ENCODE measurements around the gene LRBA. TPM values are rescaled to one million over a fixed set of nuclear protein-coding genes. Genes with fewer than 3 reads are reported as not detected.

LRBA gene
- total RNA-seq, 8 experiments from 2014 or later: 15.9 to 71.4 (median 24.7) TPM

- 86 to 100% (median 100%) methylated on average over 1 of the region's 1 CpG; no CpG with 5 or more reads in 2 of the 10 experiments for WGBS, 10 experiments
- H3K27ac ChIP-seq: no peak overlapping the region
- ATAC-seq (replicated peaks in 6 of 8): no peak
- no peaks in the 10 kb centered on the region for H3K4me1 ChIP-seq (replicated peaks in 1 of 2)
- in situ Hi-C loops (cut with MboI; ENCODE audit: low pct_unique_long_range_greater_than_20kb in 2 of 9, low sequenced_read_pairs in 9 of 9, unreplicated experiment in 9 of 9): no loop called here
- no peak overlapping the region for H3K4me3 ChIP-seq
Measured at GRCh38 chr4:150355418-150355817, 659.7 kb downstream of the LRBA start.

GRCh38 chr4:150354214-150354796 lies 660.8 kb downstream of the LRBA start:
- H3K27ac ChIP-seq: no peak overlapping the region
- WGBS, 10 experiments: 62 to 97% (median 79%) methylated on average over 2 to 4 of the region's 4 CpGs; no CpG with 5 or more reads in 1 of the 10 experiments
- in situ Hi-C loops (cut with MboI; ENCODE audit: low pct_unique_long_range_greater_than_20kb in 2 of 9, low sequenced_read_pairs in 9 of 9, unreplicated experiment in 9 of 9): no loop called here

DNA sequence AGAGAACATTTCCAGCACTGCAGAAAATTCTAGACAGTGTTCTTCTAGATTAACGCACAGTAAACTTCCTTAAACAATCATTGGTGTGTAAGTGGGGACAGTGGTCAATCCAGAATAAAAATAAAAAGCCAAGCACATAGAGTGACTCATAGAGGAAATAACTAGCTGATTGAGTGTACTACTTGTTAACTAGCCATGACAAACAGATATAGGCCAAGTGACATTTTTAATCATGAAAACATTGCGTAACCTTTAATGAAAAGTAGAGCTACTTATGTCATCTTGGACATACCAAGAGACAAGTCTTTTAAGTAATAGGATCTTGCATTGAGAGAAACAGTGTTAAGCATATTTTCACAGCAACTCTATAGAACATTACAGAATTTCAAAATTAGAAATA lies 667.0 kb downstream of the LRBA start:
- H3K4me1 ChIP-seq (replicated peaks in 1 of 2): no peaks in the 10 kb centered on the region
- peak in 2 of 8 experiments; percentile 39 to 65 for ATAC-seq (replicated peaks in 6 of 8)
- no peak overlapping the region for H3K4me3 ChIP-seq
- 67 to 100% (median 100%) methylated on average over 1 to 2 of the region's 2 CpGs for WGBS, 10 experiments
- no peak overlapping the region for H3K27ac ChIP-seq
- in situ Hi-C loops (cut with MboI; ENCODE audit: low pct_unique_long_range_greater_than_20kb in 2 of 9, low sequenced_read_pairs in 9 of 9, unreplicated experiment in 9 of 9): no loop called here

More at GRCh38 chr4:150354214-150354796, 660.8 kb downstream of the LRBA start:
- H3K4me3 ChIP-seq: no peak overlapping the region
- H3K4me1 ChIP-seq (replicated peaks in 1 of 2): no peaks in the 10 kb centered on the region
- no peak for ATAC-seq (replicated peaks in 6 of 8)

GRCh38 chr4:150345207-150345744 lies 669.8 kb downstream of the LRBA start:
- in situ Hi-C loops (cut with MboI; ENCODE audit: low pct_unique_long_range_greater_than_20kb in 2 of 9, low sequenced_read_pairs in 9 of 9, unreplicated experiment in 9 of 9): no loop called here
- Histone ChIP-seq H3K4me1 (replicated peaks in 1 of 2) (no peaks in the 10 kb centered on the region), H3K4me3 (no peak overlapping the region), H3K27ac (no peak overlapping the region)
- peak in 1 of 8 experiments; percentile 57 for ATAC-seq (replicated peaks in 6 of 8)
- 88 to 100% (median 96%) methylated on average over 1 to 3 of the region's 3 CpGs; no CpG with 5 or more reads in 1 of the 10 experiments for WGBS, 10 experiments

DNA sequence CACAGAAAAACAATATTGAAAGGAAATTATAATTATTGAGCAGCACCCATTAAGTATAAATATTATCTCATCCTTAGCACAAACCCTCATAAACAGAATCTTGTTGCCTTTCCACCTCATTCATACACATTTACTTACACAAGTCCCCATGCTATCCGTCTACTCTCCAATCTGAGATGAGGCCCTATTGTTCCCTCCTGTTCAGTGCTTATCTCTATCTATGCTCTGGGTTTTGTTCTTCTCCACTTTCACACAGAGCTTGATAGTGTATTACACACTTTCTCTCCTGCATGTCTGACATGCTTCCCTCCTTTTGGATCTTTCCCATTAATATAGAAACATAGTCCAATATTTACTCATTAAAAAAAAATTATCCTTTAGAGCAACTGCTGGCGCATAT lies 671.3 kb downstream of the LRBA start:
- Histone ChIP-seq H3K27ac (no peak overlapping the region), H3K4me3 (no peak overlapping the region), H3K4me1 (replicated peaks in 1 of 2) (no peaks in the 10 kb centered on the region)
- no peak for ATAC-seq (replicated peaks in 6 of 8)
- in situ Hi-C loops (cut with MboI; ENCODE audit: low pct_unique_long_range_greater_than_20kb in 2 of 9, low sequenced_read_pairs in 9 of 9, unreplicated experiment in 9 of 9): no loop called here
- 83 to 100% (median 97%) methylated on average over 1 to 2 of the region's 2 CpGs for WGBS, 10 experiments

- no peak overlapping the region for H3K4me3 ChIP-seq
- WGBS, 10 experiments: 60 to 100% (median 89%) methylated on average over 1 to 2 of the region's 2 CpGs; no CpG with 5 or more reads in 4 of the 10 experiments
- in situ Hi-C loops (cut with MboI; ENCODE audit: low pct_unique_long_range_greater_than_20kb in 2 of 9, low sequenced_read_pairs in 9 of 9, unreplicated experiment in 9 of 9): no loop called here
- H3K4me1 ChIP-seq (replicated peaks in 1 of 2): peaks cover 0 to 2% of the 10 kb centered on the region in 2 donors
- no peak for ATAC-seq (replicated peaks in 6 of 8)
- no peak overlapping the region for H3K27ac ChIP-seq
Measured at GRCh38 chr4:150342945-150343344, 672.1 kb downstream of the LRBA start.

DNA sequence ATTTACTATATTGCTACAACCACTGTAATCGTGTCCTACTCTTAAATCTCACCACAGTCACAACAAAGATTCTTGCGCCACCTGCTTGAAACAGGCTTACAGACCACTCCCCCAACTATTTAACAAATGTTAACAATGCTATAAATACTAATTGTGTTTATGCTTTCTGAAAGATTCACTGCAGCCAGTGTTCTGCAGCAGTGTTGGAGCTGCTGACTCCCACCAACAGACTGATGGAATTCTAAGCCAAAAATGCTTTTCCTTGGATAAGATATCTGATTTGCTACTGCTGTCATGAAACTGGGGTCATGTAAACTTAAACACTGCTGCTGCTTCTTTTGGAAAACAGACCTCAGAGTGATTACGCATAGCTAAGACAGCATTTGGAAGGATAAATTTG lies 677.4 kb downstream of the LRBA start:
- ATAC-seq (replicated peaks in 6 of 8): peak in 2 of 8 experiments; percentile 43 to 68
- Histone ChIP-seq H3K4me1 (replicated peaks in 1 of 2) (peaks cover 0 to 4% of the 10 kb centered on the region in 2 donors), H3K27ac (no peak overlapping the region), H3K4me3 (no peak overlapping the region)
- 28 to 79% (median 69%) methylated on average over 1 to 3 of the region's 3 CpGs; no CpG with 5 or more reads in 1 of the 10 experiments for WGBS, 10 experiments
- in situ Hi-C loops (cut with MboI; ENCODE audit: low pct_unique_long_range_greater_than_20kb in 2 of 9, low sequenced_read_pairs in 9 of 9, unreplicated experiment in 9 of 9): no loop called here

- H3K27ac ChIP-seq: no peak overlapping the region
- in situ Hi-C loops (cut with MboI; ENCODE audit: low pct_unique_long_range_greater_than_20kb in 2 of 9, low sequenced_read_pairs in 9 of 9, unreplicated experiment in 9 of 9): no loop called here
- H3K4me1 ChIP-seq (replicated peaks in 1 of 2): peaks cover 0 to 4% of the 10 kb centered on the region in 2 donors
- ATAC-seq (replicated peaks in 6 of 8): no peak
- no peak overlapping the region for H3K4me3 ChIP-seq
- WGBS, 10 experiments: 72 to 97% (median 89%) methylated on average over 2 to 5 of the region's 5 CpGs
Measured at GRCh38 chr4:150336676-150337412, 678.2 kb downstream of the LRBA start.

DNA sequence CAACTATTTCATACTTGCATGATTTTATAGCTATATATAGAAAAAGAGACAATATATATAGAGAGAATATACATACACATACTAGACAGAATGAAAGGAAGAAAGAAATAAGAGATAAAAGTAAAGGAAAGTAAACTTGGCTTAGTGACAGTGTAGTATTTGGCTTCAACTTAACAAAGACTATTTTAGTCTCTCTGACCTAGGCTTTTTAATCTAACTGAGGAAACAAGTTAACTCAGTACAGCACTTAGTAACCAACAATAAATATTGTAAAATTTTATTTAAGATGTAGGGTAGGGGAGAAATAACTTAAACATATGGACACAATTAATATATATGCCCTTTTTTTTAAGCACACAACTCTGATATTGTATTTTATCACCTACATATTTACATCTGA lies 682.1 kb downstream of the LRBA start:
- in situ Hi-C loops (cut with MboI; ENCODE audit: low pct_unique_long_range_greater_than_20kb in 2 of 9, low sequenced_read_pairs in 9 of 9, unreplicated experiment in 9 of 9): no loop called here
- Histone ChIP-seq H3K27ac (no peak overlapping the region), H3K4me3 (no peak overlapping the region), H3K4me1 (replicated peaks in 1 of 2) (peaks cover 0 to 2% of the 10 kb centered on the region in 2 donors)
- ATAC-seq (replicated peaks in 6 of 8): no peak

- peak in 1 of 8 experiments; percentile 60 for ATAC-seq (replicated peaks in 6 of 8)
- Histone ChIP-seq H3K27ac (no peak overlapping the region), H3K4me3 (no peak overlapping the region), H3K4me1 (replicated peaks in 1 of 2) (no peaks in the 10 kb centered on the region)
- in situ Hi-C loops (cut with MboI; ENCODE audit: low pct_unique_long_range_greater_than_20kb in 2 of 9, low sequenced_read_pairs in 9 of 9, unreplicated experiment in 9 of 9): no loop called here
Measured at GRCh38 chr4:150332086-150332485, 683.0 kb downstream of the LRBA start.

GRCh38 chr4:150329373-150329772 lies 685.7 kb downstream of the LRBA start:
- Histone ChIP-seq H3K4me3 (no peak overlapping the region), H3K27ac (no peak overlapping the region), H3K4me1 (replicated peaks in 1 of 2) (no peaks in the 10 kb centered on the region)
- peak in 2 of 8 experiments; percentile 48 to 65 for ATAC-seq (replicated peaks in 6 of 8)
- in situ Hi-C loops (cut with MboI; ENCODE audit: low pct_unique_long_range_greater_than_20kb in 2 of 9, low sequenced_read_pairs in 9 of 9, unreplicated experiment in 9 of 9): no loop called here

DNA sequence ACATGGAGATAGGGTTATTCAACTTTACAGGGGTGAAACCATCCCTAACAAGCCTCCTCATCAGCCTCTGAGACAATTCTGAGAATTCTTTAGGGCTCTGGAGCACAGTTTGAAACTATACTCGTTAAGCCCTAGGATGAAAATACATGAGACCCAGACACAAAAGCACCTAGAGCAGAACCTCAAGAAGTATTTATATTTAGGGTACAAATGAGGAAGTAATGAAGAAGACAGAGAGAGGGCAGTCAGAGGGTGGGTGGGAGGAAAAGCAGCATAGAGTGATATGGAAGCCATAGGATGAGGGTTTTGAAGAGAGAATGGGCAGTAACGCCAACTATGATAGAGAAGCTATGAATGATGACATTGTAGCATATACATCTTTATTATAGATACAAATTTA lies 686.6 kb downstream of the LRBA start:
- no peak for ATAC-seq (replicated peaks in 6 of 8)
- in situ Hi-C loops (cut with MboI; ENCODE audit: low pct_unique_long_range_greater_than_20kb in 2 of 9, low sequenced_read_pairs in 9 of 9, unreplicated experiment in 9 of 9): no loop called here
- Histone ChIP-seq H3K4me3 (no peak overlapping the region), H3K4me1 (replicated peaks in 1 of 2) (no peaks in the 10 kb centered on the region), H3K27ac (no peak overlapping the region)
- 86 to 100% (median 93%) methylated on average over 1 to 2 of the region's 2 CpGs; no CpG with 5 or more reads in 4 of the 10 experiments for whole genome bisulfite sequencing, 10 experiments

DNA sequence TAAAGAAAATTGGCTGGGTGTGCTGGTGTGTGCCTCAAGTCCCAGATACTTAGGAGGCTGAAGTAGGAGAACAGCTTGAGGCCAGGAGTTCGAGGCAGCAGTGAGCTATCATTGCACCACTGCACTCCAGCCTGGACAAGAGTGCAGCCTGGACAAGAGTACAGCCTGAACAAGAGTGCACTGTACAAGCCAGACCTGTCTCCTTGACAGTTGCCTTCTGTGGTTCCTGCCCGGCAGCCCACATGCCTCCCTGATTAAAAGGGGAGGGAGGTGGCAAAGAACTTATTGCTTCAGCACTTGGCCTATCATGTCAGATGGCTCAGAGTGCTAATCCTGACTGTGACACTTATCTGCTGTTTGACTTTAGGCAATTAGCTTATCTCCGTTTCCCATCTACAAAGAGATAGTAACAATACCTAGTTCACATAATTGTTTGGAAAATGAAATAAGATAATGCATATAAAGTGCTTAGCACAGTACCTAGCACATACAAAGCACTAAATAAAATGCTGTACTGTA lies 687.8 kb downstream of the LRBA start:
- no peak overlapping the region for H3K4me3 ChIP-seq
- WGBS, 10 experiments: 62 to 97% (median 85%) methylated on average over 1 to 3 of the region's 3 CpGs; no CpG with 5 or more reads in 4 of the 10 experiments
- ATAC-seq (replicated peaks in 6 of 8): no peak
- H3K4me1 ChIP-seq (replicated peaks in 1 of 2): peaks cover 0 to 4% of the 10 kb centered on the region in 2 donors
- in situ Hi-C loops (cut with MboI; ENCODE audit: low pct_unique_long_range_greater_than_20kb in 2 of 9, low sequenced_read_pairs in 9 of 9, unreplicated experiment in 9 of 9): no loop called here
- no peak overlapping the region for H3K27ac ChIP-seq
